ENCODE measurements around the gene CDK5R1.

Gene CDK5R1

GRCh38 chr17:32460054-32460453 lies 26.7 kb upstream of the CDK5R1 start:
- no peak for TF ChIP-seq POLR2A (IDR thresholded peaks at IDR 0.05; ENCODE audit: low read depth, low read length)
- DNase-seq (ENCODE audit: insufficient read length, low spot score): no peak

GRCh38 chr17:32461498-32461852 lies 25.3 kb upstream of the CDK5R1 start:
- DNase-seq (ENCODE audit: insufficient read length, low spot score) (no peak), FAIRE-seq (no peak)
- no peak for TF ChIP-seq POLR2A (IDR thresholded peaks at IDR 0.05; ENCODE audit: low read depth, low read length)

More at GRCh38 chr17:32460054-32460453, 26.7 kb upstream of the CDK5R1 start:
- FAIRE-seq: no peak

- no peak for TF ChIP-seq POLR2A (IDR thresholded peaks at IDR 0.05; ENCODE audit: low read depth, low read length)
- DNase-seq (ENCODE audit: insufficient read length, low spot score) (no peak), FAIRE-seq (no peak)
Measured at GRCh38 chr17:32461853-32462617, 24.8 kb upstream of the CDK5R1 start.

- no peak for FAIRE-seq
- DNase-seq (ENCODE audit: insufficient read length, low spot score): no peak
- TF ChIP-seq POLR2A (IDR thresholded peaks at IDR 0.05; ENCODE audit: low read depth, low read length): no peak
Measured at GRCh38 chr17:32463304-32463703, 23.5 kb upstream of the CDK5R1 start.

- no peak for DNase-seq (ENCODE audit: insufficient read length, low spot score)
- TF ChIP-seq POLR2A (IDR thresholded peaks at IDR 0.05; ENCODE audit: low read depth, low read length): no peak
- no peak for FAIRE-seq
Measured at GRCh38 chr17:32464374-32464773, 22.4 kb upstream of the CDK5R1 start.

- no peak for TF ChIP-seq POLR2A (IDR thresholded peaks at IDR 0.05; ENCODE audit: low read depth, low read length)
- DNase-seq (ENCODE audit: insufficient read length, low spot score): no peak
- FAIRE-seq: no peak
Measured at GRCh38 chr17:32467949-32468348, 18.8 kb upstream of the CDK5R1 start.

GRCh38 chr17:32470405-32471167 lies 16.2 kb upstream of the CDK5R1 start:
- DNase-seq (ENCODE audit: insufficient read length, low spot score) (no peak), FAIRE-seq (no peak)
- no peak for TF ChIP-seq POLR2A (IDR thresholded peaks at IDR 0.05; ENCODE audit: low read depth, low read length)

GRCh38 chr17:32471652-32472051 lies 15.1 kb upstream of the CDK5R1 start:
- TF ChIP-seq POLR2A (IDR thresholded peaks at IDR 0.05; ENCODE audit: low read depth, low read length): no peak
- FAIRE-seq (no peak), DNase-seq (ENCODE audit: insufficient read length, low spot score) (no peak)

GRCh38 chr17:32475258-32475657 lies 11.5 kb upstream of the CDK5R1 start:
- no peak for DNase-seq (ENCODE audit: insufficient read length, low spot score)
- TF ChIP-seq POLR2A (IDR thresholded peaks at IDR 0.05; ENCODE audit: low read depth, low read length): no peak

GRCh38 chr17:32477220-32477619 lies 9.6 kb upstream of the CDK5R1 start:
- FAIRE-seq: no peak
- no peak for TF ChIP-seq POLR2A (IDR thresholded peaks at IDR 0.05; ENCODE audit: low read depth, low read length)
- no peak for DNase-seq (ENCODE audit: insufficient read length, low spot score)

More at GRCh38 chr17:32475258-32475657, 11.5 kb upstream of the CDK5R1 start:
- no peak for FAIRE-seq

- TF ChIP-seq POLR2A (IDR thresholded peaks at IDR 0.05; ENCODE audit: low read depth, low read length): no peak
- no peak for DNase-seq (ENCODE audit: insufficient read length, low spot score)
- no peak for FAIRE-seq
Measured at GRCh38 chr17:32479074-32479617, 7.6 kb upstream of the CDK5R1 start.

GRCh38 chr17:32481193-32481592 lies 5.6 kb upstream of the CDK5R1 start:
- FAIRE-seq: no peak

GRCh38 chr17:32482568-32483320 lies 4.0 kb upstream of the CDK5R1 start:
- DNase-seq (ENCODE audit: insufficient read length, low spot score) (no peak), FAIRE-seq (no peak)
- no peak for TF ChIP-seq POLR2A (IDR thresholded peaks at IDR 0.05; ENCODE audit: low read depth, low read length)

More at GRCh38 chr17:32481193-32481592, 5.6 kb upstream of the CDK5R1 start:
- DNase-seq (ENCODE audit: insufficient read length, low spot score): no peak
- TF ChIP-seq POLR2A (IDR thresholded peaks at IDR 0.05; ENCODE audit: low read depth, low read length): no peak
